Mesodermal cell (in vitro differentiated cells): ENCODE data around the gene PTPRG.

Experiments
- H3K27ac ChIP-seq: 2 replicates; pipeline ENCODE4 v1.7.0; 2013; ENCODE audit warnings: mild to moderate bottlenecking, low read depth, low read length, moderate library complexity; ENCODE audit not compliant: severe bottlenecking
- H3K36me3 ChIP-seq: 2 replicates; pipeline ENCODE4 v1.7.1; 2013; ENCODE audit warnings: mild to moderate bottlenecking, low read length, moderate library complexity; ENCODE audit not compliant: control insufficient read depth, insufficient read depth
- H3K4me1 ChIP-seq: one replicate; pipeline ENCODE4 v1.7.1; 2013; ENCODE audit warnings: mild to moderate bottlenecking, low read length; ENCODE audit not compliant: insufficient read depth, control insufficient read depth, poor library complexity, severe bottlenecking
- H3K4me3 ChIP-seq: 2 replicates; pipeline ENCODE4 v1.7.0; 2013; ENCODE audit warnings: low read length, control low read depth, mild to moderate bottlenecking; ENCODE audit not compliant: insufficient read depth, poor library complexity, severe bottlenecking; ENCODE audit errors: extremely low read depth
- H3K9me3 ChIP-seq: 2 replicates; pipeline ENCODE4 v1.7.1; 2013; ENCODE audit warnings: mild to moderate bottlenecking, low read length, moderate library complexity; ENCODE audit not compliant: control insufficient read depth
- WGBS, 2 experiments: methylation state at CpG; one replicate each; pipeline ENCODE4 v1.1.5; 2013; ENCODE audit warnings: missing lambda C conversion rate in 2 of 2; ENCODE audit not compliant: insufficient coverage in 2 of 2; 5-methylcytosine and 5-hydroxymethylcytosine counted together

The PTPRG gene

DNA sequence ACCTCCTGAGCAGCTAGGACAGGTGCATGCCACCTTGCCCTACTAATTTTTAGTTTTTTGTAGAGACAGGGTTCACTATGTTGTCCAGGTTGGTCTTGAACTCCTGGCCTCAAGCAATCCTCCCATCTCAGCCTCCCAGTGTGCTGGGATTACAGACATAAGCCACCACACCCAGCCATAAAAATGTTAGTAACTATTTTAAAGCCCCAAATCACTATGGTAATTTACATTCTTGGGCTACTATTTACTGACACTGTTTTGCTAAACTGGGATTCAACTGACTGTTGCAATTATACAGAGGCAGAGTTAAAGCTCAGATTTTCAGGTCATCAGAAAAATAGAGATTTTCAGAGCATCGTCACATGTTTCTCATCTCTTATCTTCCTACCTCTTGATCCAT lies 553.4 kb downstream of the PTPRG start:
- Histone ChIP-seq H3K4me3 (no peak overlapping the region), H3K27ac (no peak overlapping the region), H3K4me1 (no peaks in the 10 kb centered on the region), H3K9me3 (no peaks in the 10 kb centered on the region), H3K36me3 (no peaks in the 10 kb centered on the region)
- 86% methylated on average over 1 of the region's 1 CpG; no CpG with 5 or more reads in 1 of the 2 experiments for WGBS, 2 experiments

DNA sequence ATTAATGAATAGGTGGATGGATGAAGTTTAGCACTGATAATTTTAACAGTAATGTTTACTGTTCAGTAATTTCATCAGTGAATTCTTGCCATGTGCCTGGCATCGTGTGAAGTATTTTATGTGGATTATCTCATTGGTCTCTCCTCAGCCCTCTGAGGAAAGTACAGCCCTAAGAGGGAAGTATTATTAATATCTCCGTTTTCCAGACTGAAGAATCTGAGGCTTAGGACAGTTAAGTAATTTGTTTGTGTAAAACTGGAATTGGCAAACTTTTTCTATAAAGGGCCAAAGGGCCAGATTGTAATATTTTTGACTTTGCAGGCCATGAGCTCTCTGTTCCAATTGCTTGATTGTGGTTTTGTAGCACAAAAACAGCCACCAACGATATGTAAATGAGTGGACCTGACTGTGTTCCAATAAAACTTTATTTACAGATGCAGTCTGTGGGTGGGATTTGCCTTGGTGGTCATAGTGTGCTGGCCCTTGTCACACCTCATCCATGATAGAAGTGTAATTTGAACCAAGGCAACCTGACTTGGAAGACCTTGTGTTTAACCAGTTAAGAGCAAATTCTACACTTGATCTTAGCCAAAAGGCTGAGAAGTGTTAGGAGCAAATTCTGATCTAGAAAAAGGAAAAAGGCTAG lies 556.7 kb downstream of the PTPRG start:
- H3K4me1 ChIP-seq: no peaks in the 10 kb centered on the region
- no peak overlapping the region for H3K4me3 ChIP-seq
- H3K36me3 ChIP-seq: peaks cover under 1% of the 10 kb centered on the region
- H3K9me3 ChIP-seq: no peaks in the 10 kb centered on the region
- WGBS, 2 experiments: 90 to 97% methylated on average over 1 to 3 of the region's 3 CpGs
- H3K27ac ChIP-seq: no peak overlapping the region

DNA sequence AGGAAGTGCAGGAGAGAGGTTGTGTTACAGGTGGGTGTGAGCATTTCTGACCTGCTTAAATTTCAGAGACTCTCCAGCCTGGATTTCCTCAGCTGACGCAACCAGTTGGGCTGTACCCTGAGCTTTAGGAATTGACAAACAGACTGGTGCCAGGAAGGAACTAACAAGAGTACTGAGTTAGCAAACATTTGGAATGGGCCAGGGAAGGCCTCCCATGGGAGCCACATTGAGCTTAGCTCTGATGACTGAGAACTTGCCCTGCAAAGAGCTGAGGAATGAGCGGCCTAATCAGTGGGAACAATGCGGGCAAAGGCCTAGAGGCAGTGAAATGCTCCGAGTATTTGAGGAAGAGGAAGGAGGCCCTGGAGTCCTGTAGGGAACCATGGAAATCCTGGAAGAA lies 557.8 kb downstream of the PTPRG start:
- Histone ChIP-seq H3K4me1 (no peaks in the 10 kb centered on the region), H3K9me3 (no peaks in the 10 kb centered on the region), H3K4me3 (no peak overlapping the region), H3K27ac (no peak overlapping the region), H3K36me3 (peaks cover 3% of the 10 kb centered on the region)
- WGBS, 2 experiments: 95 to 98% methylated on average over 3 to 4 of the region's 4 CpGs

DNA sequence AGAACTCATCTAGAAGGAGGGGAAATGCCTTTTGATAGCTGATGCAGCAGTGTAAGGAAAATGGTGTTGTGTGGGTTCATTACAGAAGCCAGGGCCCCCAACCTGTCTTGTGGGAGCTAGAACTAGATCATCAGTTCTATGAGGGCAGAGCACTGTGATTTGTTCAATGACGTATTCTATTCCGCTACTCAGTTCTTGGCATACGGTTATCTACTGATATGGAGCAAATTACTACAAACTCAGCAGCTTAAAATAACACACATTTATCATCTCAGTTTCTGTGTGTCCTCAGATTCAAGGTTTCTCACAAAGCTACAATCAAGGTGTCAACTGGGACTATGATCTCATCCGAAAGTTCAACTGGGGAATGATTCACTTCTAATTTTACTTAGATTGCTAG lies 561.4 kb downstream of the PTPRG start:
- H3K36me3 ChIP-seq: peaks cover 6% of the 10 kb centered on the region
- no peak overlapping the region for H3K4me3 ChIP-seq
- no peaks in the 10 kb centered on the region for H3K9me3 ChIP-seq
- H3K4me1 ChIP-seq: no peaks in the 10 kb centered on the region
- no peak overlapping the region for H3K27ac ChIP-seq
- 55 to 67% methylated on average over 3 to 4 of the region's 4 CpGs for WGBS, 2 experiments

DNA sequence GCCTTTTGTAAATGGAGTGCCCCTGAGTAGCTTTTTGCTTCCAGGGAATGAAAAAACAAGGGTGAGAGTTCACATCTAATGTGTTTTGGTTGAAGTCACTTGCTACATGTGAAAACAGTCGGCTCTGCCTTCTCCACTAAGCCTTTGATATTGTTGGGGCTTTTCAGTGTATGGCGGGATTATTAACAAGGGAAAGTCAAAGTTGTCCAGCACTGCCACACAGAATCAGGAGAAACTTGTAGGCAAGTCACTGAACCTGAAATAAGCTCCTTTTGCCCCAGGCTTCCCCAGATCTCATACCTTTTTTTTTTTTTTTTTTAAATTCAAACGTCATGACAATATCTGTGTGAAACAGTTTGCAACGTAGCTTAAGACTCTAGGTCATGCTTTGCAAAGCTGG lies 564.0 kb downstream of the PTPRG start:
- Histone ChIP-seq H3K9me3 (no peaks in the 10 kb centered on the region), H3K4me1 (no peaks in the 10 kb centered on the region), H3K4me3 (no peak overlapping the region), H3K27ac (no peak overlapping the region), H3K36me3 (peaks cover 6% of the 10 kb centered on the region)
- 80 to 91% methylated on average over 1 to 2 of the region's 4 CpGs for WGBS, 2 experiments

DNA sequence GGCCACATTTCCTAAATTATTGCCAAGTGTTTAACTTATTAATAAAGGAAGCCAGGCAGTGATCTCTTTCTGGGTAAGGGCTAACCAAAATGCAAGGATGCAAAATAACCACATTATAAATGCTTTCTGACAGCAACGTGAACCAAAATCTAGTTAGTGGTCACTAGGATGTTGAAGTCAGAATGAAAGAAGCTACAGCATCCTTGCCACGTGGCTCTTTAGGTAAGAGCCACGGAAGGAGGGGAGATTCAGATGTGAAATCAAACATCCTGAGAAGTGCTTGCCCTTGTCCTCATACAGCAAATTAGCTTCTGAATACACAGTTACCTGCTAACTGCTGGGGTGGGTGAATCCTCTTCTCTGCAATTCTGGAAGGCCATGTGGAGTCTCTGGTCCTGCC lies 565.7 kb downstream of the PTPRG start:
- Histone ChIP-seq H3K27ac (no peak overlapping the region), H3K4me3 (no peak overlapping the region), H3K4me1 (no peaks in the 10 kb centered on the region), H3K36me3 (peaks cover 6% of the 10 kb centered on the region), H3K9me3 (no peaks in the 10 kb centered on the region)
- WGBS, 2 experiments: 95 to 100% methylated on average over 1 to 2 of the region's 3 CpGs

DNA sequence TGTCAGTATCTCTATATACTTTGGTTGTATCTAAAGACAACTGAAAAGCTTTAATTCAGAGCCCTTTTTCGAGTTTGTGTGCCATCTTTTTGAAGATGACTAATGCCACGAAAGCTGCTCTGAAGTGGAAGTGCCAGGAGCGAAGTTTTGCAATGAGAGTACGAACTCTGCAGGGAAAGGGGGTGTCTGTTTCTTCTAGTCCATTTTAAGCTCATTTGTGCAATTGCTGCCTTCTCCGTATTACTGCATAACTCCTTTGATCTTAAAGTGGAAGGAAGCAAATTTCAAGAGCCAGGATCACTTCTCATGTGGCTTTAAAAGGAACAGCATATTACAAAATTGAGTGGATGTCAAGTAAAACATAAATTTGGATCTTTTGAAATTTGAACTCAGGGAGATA lies 566.7 kb downstream of the PTPRG start:
- 79 to 96% methylated on average over 4 of the region's 5 CpGs for whole genome bisulfite sequencing, 2 experiments
- Histone ChIP-seq H3K4me3 (no peak overlapping the region), H3K36me3 (peaks cover 7% of the 10 kb centered on the region), H3K9me3 (no peaks in the 10 kb centered on the region), H3K27ac (no peak overlapping the region), H3K4me1 (no peaks in the 10 kb centered on the region)

DNA sequence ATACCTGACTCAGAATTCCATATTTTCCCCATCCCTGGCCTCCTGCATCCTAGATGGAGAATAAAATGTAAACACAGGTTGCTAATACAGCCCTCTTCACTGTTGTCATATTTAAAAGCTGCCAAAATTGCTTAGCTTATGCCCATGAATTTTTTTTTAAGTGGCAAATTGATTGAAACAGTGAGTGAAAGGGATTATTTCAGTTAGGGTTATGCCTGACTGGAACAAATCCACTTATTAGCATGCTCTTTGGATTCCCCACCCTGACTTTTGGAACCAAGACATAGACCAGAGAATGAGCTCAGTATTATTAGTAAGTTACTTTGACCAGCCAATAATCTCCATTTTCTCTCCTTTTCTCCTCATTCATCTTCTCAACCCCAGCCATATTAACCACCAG lies 567.3 kb downstream of the PTPRG start:
- no peaks in the 10 kb centered on the region for H3K9me3 ChIP-seq
- no peak overlapping the region for H3K27ac ChIP-seq
- H3K4me1 ChIP-seq: no peaks in the 10 kb centered on the region
- no peak overlapping the region for H3K4me3 ChIP-seq
- peaks cover 12% of the 10 kb centered on the region for H3K36me3 ChIP-seq

DNA sequence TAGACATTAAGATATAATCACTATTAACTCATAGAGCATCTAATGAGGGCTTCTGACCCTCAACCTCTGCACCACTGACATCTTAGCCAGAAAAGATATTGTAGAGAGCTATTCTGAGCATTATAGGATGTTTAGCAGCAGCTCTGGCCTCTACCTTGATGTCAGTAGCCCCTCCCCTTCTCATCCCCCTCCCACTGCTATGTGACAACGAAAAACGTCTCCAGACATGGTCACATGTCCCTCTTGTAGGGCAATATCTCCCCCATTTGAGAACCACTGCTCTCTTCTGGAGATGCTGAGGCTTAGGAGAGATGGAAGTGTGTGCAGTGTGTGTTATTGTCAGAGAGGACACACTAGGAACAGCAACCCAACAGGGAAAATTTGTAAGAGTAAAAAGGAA lies 569.7 kb downstream of the PTPRG start:
- no peak overlapping the region for H3K27ac ChIP-seq
- WGBS, 2 experiments: no CpG with 5 or more reads among the region's 2 CpGs
- peaks cover 20% of the 10 kb centered on the region for H3K36me3 ChIP-seq
- H3K9me3 ChIP-seq: no peaks in the 10 kb centered on the region
- H3K4me1 ChIP-seq: no peaks in the 10 kb centered on the region
- H3K4me3 ChIP-seq: no peak overlapping the region

DNA sequence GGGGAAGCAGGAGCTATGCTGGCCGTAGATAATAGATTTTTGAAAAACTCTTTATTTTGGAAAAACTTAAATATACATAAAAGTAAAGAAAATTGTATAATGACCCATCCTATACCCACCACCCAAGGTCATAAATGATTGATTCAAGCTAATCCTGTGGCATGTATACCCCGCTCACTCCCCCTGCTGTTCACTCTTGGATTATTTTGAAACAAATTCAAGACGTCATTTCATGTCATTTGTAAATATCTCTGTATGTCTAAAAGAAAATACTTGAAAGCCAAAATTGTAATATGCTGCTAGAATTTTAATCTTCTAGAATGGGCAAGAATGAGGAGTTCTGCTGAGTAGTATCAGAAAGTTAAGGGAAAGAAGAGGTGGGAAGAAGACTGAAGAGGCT lies 570.2 kb downstream of the PTPRG start:
- Histone ChIP-seq H3K4me1 (no peaks in the 10 kb centered on the region), H3K36me3 (peaks cover 20% of the 10 kb centered on the region), H3K27ac (no peak overlapping the region), H3K4me3 (no peak overlapping the region), H3K9me3 (no peaks in the 10 kb centered on the region)
- 60% methylated on average over 1 of the region's 3 CpGs; no CpG with 5 or more reads in 1 of the 2 experiments for whole genome bisulfite sequencing, 2 experiments

DNA sequence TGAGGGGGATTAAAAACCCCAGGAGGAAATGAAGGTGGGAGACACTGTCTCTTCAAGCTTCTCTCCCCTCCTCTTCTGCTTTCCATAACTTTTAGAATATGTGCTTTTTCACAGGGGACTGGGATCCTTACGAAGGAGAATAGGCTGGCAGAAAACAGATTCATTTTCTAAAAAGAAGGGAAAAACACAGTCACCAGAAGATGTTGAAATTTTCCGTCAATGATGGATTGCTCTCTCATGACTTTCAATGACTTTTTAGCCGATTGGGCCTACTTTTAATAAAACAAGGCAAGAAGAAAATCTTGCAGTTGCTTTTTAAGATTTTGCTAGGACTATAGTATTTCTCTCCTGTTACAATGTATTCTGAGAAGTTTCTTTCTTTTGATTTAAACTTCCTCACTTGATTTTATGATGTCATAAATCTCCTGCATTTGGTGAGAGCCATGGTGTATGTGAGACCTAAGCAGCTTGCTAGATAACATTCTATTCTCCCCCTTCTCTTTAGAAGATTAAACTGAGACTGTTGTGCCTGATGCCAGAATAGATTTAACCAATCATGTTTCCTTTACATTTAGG lies 570.7 kb downstream of the PTPRG start:
- H3K36me3 ChIP-seq: peaks cover 19% of the 10 kb centered on the region
- H3K4me3 ChIP-seq: no peak overlapping the region
- 84% methylated on average over 3 of the region's 3 CpGs; no CpG with 5 or more reads in 1 of the 2 experiments for WGBS, 2 experiments
- H3K9me3 ChIP-seq: no peaks in the 10 kb centered on the region
- no peaks in the 10 kb centered on the region for H3K4me1 ChIP-seq
- H3K27ac ChIP-seq: no peak overlapping the region
